GM19395 (cell line): Measurements from ENCODE around the gene ABCC1.
A peak's percentile ranks its signal among the peaks of the same experiment; 100 is the strongest.
"Not testable (repeated sequence)": the region's sequence is repeated elsewhere in the genome, so short reads cannot be mapped to it uniquely, and the experiment has no call there.

Experiments
- ATAC-seq: cut with Tn5 transposase; IDR thresholded peaks from one replicate; pipeline ENCODE4 v1.9.1; 2021; ENCODE audit warnings: mild to moderate bottlenecking, moderate library complexity; ENCODE audit not compliant: unreplicated experiment

The ABCC1 gene

DNA sequence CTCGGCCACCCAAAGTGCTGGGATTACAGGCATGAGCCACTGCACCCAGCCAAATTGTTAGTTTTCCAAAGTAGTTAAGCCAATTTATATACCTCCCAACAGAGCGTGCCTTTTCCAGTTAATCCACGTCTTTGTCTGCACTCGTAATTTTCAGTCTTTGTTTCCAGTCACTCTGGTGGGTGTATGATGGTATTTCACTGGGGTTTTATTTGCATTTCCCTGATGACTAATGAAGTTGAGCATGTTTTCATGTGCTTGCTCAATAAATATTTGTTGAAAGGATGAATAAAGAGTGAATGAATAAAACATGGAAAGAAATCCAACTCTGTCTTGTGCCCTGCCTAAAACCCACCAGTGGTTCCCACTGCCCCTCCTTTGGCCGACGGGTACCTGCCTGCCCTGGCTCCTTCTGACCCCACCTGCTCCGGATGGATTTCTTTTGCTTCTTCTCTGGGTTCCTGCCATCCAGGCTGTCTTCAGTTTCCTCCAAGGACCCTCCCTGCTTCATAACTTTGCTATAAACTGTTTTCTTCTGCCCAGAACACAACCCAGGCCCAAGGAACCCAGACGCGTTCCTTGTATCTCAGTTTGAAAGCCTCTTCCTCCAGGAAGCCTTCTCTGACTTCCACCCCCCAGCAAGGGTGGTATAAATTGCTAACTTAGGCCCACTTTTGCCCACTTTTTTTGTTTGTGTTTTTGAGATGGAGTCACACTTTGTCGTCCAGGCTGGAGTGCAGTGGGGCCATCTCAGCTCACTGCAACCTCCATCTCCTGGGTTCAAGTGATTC is 3.0 kb upstream of the ABCC1 start:
- ATAC-seq = no peak

GRCh38 chr16:15947983-15948509 is 1.4 kb upstream of the ABCC1 start:
- ATAC-seq = no peak

DNA sequence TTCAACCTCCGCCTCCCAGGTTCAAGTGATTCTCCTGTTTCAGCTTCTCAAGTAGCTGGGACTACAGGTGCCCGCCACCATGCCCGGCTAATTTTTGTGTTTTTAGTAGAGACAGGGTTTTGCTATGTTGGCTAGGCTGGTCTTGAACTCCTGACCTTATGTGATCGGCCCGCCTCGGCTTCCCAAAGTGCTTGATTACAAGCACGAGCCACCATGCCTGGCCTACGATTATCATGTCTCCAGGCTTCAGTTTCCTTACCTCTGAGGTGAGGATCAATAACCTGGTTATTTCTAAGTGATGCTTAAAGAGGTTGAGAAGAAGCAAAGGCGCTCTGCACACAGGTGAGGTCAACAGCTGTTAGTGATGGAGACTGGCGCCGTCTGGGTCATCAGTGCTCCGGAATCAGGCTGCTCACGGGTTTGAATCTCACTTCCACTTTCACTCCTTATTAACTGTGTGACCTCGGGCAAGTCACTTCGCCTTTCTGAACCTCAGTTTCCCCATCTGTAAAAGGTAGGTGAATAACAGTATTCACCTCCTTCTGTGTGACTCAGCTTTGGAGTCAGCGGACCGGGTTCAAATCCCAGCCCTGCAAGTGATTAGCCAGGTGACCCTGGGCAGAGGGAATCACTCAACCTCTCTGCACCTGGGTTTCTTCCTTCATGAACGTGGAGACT is 745 bp upstream of the ABCC1 start:
- peak; percentile 58 for ATAC-seq

DNA sequence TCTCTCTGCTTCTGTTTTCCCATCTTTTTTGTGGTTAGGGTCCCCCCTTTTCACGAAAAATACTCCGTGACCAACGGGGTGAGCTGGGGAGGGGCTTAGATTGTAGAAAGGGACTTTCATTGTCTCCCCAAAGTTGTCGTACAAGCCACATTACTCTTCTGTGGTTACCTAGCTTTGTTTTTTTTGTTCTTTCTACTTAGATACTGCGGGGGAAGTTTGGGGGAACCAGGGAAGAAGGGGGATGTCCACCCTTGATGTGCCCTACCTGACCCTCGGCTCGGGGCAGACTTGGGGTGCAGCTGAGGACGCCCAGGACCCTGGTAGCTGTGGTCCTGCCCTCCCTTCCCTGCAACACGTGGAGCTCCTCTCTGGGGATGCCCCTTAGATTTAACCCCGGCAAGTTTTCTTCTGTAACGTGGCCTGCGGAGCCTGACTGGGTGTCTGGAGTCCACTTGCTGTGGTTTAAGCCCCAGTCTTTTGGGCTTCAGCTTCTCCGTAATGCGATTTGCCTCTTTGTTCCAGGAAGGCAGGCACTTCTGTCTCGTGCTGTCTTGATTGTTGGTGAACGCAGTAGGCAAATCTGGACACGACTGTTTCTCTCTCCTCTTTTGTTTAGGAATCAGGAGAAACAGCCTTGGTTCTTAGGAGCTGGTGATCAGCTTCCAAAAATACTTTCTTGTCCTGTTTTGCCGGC is 892 bp downstream of the ABCC1 start:
- no peak for ATAC-seq

GRCh38 chr16:15950869-15951268 is 1.5 kb downstream of the ABCC1 start:
- ATAC-seq = no peak

- ATAC-seq = no peak
Measured at GRCh38 chr16:15951852-15952251, 2.4 kb downstream of the ABCC1 start.

GRCh38 chr16:15952265-15952711 is 2.9 kb downstream of the ABCC1 start:
- ATAC-seq = no peak

- no peak for ATAC-seq
Measured at GRCh38 chr16:15953477-15953876, 4.1 kb downstream of the ABCC1 start.

DNA sequence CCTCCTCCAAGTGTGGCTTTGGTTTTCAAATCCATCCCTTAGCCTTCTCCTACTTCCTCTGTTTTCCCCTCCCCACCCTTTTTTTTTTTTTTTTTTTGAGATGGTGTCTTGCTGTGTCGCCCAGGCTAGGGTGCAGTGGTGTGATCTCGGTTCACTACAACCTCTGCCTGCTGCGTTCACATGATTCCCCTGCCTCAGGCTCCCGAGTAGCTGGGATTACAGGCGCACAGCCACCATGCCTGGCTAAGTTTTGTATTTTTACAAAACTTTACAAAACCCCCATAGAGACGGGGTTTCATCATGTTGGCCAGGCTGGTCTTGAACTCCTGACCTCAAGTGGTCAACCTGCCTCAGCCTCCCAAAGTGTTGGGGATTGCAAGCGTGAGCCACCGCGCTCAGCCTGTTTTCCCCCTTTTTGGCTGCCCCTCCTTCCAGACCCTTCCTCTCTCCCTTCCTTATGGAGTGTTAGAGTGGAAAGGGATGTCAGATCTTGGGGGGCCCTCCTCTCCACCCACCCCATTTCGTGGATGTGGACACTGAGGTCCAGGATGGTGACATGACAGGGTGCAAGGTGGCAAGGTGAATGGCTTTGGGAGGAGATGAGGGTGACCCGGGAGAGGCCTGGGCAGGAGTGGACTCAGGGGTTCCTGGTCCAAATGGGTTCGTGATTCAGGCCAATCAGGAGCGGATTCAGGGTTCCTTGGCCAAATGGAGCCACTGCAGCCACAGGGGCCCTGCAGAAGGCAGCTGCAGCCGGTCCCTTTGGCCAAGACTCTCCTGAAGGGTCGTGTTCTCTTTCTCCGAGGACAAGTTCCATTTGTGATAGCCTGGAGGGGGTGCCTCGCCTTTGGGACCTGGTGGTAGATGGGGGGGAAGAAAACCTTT is 4.8 kb downstream of the ABCC1 start:
- ATAC-seq = no peak

GRCh38 chr16:15954814-15955151 is 5.4 kb downstream of the ABCC1 start:
- no peak for ATAC-seq

GRCh38 chr16:15955425-15955824 is 6.0 kb downstream of the ABCC1 start:
- no peak for ATAC-seq

DNA sequence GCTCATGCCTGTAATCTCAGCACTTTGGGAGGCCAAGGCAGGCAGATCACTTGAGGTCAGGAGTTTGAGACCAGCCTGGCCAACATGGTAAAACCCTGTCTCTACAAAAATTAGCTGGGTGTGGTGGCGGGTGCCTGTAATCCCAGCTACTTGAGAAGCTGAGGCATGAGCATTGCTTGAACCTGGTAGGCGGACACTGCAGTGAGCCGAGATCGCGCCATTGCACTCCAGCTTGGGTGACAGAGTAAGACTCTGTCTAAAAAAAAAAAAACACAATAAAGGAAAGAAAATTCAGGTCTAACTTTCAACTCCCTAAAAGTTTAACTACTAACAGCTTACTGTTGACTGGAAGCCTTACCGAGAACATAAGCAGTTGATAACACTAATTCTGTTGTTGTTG is 6.7 kb downstream of the ABCC1 start:
- not testable (repeated sequence) for ATAC-seq

DNA sequence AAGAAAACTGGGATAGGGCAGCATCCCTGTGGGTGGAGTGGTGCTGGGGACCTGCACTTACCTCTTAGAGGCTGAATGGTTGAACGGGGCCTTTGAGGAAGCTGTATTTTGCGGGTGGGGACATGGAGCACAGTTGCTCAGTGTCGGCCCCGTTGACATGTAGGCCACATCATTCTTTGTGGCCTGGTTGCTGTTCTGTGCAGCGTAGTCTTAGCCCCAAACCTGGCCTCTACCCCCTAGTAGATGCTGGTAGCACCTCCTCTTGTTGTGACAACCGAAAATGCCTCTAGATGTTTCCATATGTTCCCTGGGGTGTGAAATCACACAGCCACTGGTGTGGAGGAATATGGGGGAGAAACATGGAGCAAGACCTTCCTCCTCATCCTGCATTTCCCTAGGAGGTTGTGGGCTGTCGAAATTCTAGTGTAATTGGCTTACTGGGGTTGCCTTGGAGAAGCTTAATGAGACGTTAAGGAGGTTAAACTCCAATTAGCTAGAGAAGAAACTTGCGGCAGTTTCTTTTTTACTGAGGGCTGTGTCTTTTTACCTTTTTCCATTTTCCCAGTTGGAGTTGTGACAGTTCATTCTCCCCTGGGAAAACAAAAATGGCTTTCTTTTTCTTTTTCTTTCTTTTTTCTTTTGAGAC is 9.4 kb downstream of the ABCC1 start:
- ATAC-seq = no peak

- ATAC-seq = no peak
Measured at GRCh38 chr16:15960124-15960971, 10.9 kb downstream of the ABCC1 start.

DNA sequence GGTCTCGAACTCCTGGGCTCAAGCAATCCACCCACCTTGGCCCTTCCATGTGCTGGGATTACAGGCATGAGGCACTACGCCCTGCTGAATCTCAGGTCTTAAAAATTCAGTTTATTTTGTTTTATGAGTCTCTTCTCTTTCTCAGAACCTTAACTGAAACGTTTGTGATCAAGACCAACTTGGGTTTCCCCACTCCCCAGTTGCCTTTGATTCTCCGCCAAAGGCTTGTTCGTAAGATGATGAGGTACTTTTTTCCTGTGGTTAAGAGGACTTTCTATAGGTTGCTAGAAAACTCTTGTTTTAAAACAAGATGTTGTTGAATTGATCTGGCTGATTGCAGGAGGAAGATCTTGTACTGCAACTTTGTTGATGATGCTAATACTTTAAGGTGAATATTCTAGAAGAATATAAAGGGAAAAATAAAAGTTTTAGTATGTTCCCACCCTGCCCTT is 11.7 kb downstream of the ABCC1 start:
- peak; percentile 77 for ATAC-seq

GRCh38 chr16:15961571-15962090 is 12.2 kb downstream of the ABCC1 start:
- ATAC-seq = peak; percentile 37

DNA sequence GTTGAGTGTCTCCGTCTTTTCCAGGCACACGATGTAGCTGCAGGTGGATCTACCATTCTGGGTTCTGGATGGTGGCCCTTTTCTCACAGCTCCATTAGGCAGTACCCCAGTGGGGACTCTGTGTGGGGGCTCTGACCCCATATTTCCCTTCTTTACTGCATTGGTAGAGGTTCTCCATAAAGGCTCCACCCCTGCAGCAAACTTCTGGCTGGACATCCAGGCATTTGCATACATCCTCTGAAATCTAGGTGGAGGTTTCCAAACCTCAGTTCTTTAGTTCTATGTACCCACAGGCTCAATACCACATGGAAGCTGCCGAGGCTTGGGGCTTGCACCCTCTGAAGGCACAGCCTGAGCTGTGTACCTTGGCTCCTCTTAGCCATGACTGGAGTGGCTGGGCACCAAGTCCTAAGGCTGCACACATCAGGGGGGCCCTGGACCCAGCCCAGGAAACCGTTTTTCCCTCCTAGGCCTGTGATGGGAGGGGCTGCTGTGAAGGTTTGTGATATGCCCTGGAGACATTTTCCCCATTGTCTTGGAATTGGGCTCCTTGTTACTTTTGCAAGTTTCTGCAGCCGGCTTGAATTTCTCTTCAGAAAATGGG is 14.0 kb downstream of the ABCC1 start:
- ATAC-seq = no peak

- no peak for ATAC-seq
Measured at GRCh38 chr16:15966420-15966819, 17.0 kb downstream of the ABCC1 start.
